ENCODE results near the gene C15orf39. TPM values are rescaled to one million over a fixed set of nuclear protein-coding genes. Genes with fewer than 3 reads are reported as not detected.

The C15orf39 gene
- total and polyA plus RNA-seq, 2 of the 13 experiments (the other 11 are each of a cell fraction or from before 2014, with no cell fraction given), result 6.2 to 13.5 TPM

GRCh38 chr15:75194397-75194796 is 7.3 kb upstream of the C15orf39 start:
- no peaks in the 10 kb centered on the region for H3K27me3 ChIP-seq (ENCODE audit: control insufficient read depth in 1 of 2, insufficient read depth in 2 of 2, low read length in 2 of 2)
- H3K27ac ChIP-seq (ENCODE audit: extremely low read length, insufficient read depth, low read length), result no peak overlapping the region
- ATAC-seq (no peak), DNase-seq (ENCODE audit: low spot score) (no peak), FAIRE-seq (no peak)
- H2AFZ ChIP-seq (ENCODE audit: low read length), result no peak overlapping the region
- no peak overlapping the region for H3K4me2 ChIP-seq (ENCODE audit: low read depth, low read length)
- no peak overlapping the region for H3K9ac ChIP-seq (ENCODE audit: insufficient read depth, low read depth, low read length)
- no peak overlapping the region for H3K4me3 ChIP-seq (replicated peaks in 1 of 3; ENCODE audit: insufficient read depth in 1 of 3, low read depth in 2 of 3, low read length in 3 of 3)
- ChIA-PET POLR2A (interaction anchor here (1.0 to 1.3 kb wide), 3 partner anchors 12 to 151 kb away, joined by 4 to 6 read pairs (median 5); no protein-coding TSS in a partner anchor), CTCF (ENCODE audit: low intra/inter-chr PET ratio, low total read pairs) (no interaction called here)
- H4K20me1 ChIP-seq (ENCODE audit: insufficient read depth, low read length), result no peaks in the 10 kb centered on the region
- peaks cover 2% of the 10 kb centered on the region for H3K79me2 ChIP-seq (ENCODE audit: insufficient read depth, low read length)
- H3K36me3 ChIP-seq (replicated peaks in 1 of 2; ENCODE audit: control insufficient read depth in 1 of 2, insufficient read depth in 2 of 2, low read length in 2 of 2), result no peaks in the 10 kb centered on the region
- H3K9me3 ChIP-seq (ENCODE audit: low read length), result peaks cover 10% of the 10 kb centered on the region
- peaks cover 70% of the 10 kb centered on the region for H3K4me1 ChIP-seq (ENCODE audit: insufficient read depth, low read length)
- 57% methylated on average over 3 of the region's 3 CpGs for WGBS (ENCODE audit: low lambda C conversion rate)
- intact Hi-C loops (cut with micrococcal nuclease; ENCODE audit: unreplicated experiment), result no loop called here
- TF ChIP-seq ZNF770 (CRISPR knock-in tag; IDR thresholded peaks at IDR 0.05) (no peak), ZNF24 (IDR thresholded peaks at IDR 0.05) (no peak), JARID2 (CRISPR knock-in tag; IDR thresholded peaks at IDR 0.05; ENCODE audit: insufficient replicate concordance) (no peak), SETDB1 (CRISPR knock-in tag; IDR thresholded peaks at IDR 0.05; ENCODE audit: borderline replicate concordance) (no peak), ZNF567 (CRISPR knock-in tag; IDR thresholded peaks at IDR 0.05; ENCODE audit: borderline replicate concordance) (no peak), RFXANK (CRISPR knock-in tag; IDR thresholded peaks at IDR 0.05) (no peak), SALL2 (CRISPR knock-in tag; IDR thresholded peaks at IDR 0.05) (no peak), DBP (CRISPR knock-in tag; IDR thresholded peaks at IDR 0.05; ENCODE audit: not compliant biosample characterization) (no peak), ZNF737 (CRISPR knock-in tag; IDR thresholded peaks at IDR 0.05; ENCODE audit: borderline replicate concordance) (no peak)
- in situ Hi-C loops (cut with HindIII; ENCODE audit: extremely low pct_ligation_motif_present, low pct_unique_long_range_greater_than_20kb), result no loop called here
- BruUV-seq (replicated peaks), result no TSS peak

Measured in HepG2 (cell line).